Measurements from ENCODE around the gene GTF3C5.
"Not testable (repeated sequence)": the region's sequence is repeated elsewhere in the genome, so short reads cannot be mapped to it uniquely, and the experiment has no call there.

DNA sequence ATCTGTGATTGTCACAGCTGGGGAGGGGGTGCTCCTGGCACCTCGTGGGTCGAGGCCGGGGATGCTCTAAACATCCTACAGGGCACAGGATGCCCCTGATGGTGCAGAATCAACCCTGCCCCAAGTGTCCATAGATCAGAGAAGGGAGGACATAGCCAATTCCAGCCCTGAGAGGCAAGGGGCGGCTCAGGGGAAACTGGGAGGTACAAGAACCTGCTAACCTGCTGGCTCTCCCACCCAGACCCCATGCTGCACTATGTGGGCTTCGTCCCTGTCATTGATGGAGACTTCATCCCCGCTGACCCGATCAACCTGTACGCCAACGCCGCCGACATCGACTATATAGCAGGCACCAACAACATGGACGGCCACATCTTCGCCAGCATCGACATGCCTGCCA lies 37.6 kb downstream of the GTF3C5 start:
- TF ChIP-seq, protein P1, sequence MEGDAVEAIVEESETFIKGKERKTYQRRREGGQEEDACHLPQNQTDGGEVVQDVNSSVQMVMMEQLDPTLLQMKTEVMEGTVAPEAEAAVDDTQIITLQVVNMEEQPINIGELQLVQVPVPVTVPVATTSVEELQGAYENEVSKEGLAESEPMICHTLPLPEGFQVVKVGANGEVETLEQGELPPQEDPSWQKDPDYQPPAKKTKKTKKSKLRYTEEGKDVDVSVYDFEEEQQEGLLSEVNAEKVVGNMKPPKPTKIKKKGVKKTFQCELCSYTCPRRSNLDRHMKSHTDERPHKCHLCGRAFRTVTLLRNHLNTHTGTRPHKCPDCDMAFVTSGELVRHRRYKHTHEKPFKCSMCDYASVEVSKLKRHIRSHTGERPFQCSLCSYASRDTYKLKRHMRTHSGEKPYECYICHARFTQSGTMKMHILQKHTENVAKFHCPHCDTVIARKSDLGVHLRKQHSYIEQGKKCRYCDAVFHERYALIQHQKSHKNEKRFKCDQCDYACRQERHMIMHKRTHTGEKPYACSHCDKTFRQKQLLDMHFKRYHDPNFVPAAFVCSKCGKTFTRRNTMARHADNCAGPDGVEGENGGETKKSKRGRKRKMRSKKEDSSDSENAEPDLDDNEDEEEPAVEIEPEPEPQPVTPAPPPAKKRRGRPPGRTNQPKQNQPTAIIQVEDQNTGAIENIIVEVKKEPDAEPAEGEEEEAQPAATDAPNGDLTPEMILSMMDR (IDR thresholded peaks at IDR 0.05; ENCODE audit: poor library complexity), result not testable (repeated sequence)
- TF ChIP-seq EZH2phosphoT487 (IDR thresholded peaks at IDR 0.05; ENCODE audit: low read depth, severe bottlenecking, unreplicated experiment), result not testable (repeated sequence)

Measured in hepatocyte (in vitro differentiated cells).